ENCODE data around the gene ZNF771. TPM values are rescaled to one million over a fixed set of nuclear protein-coding genes. Genes with fewer than 3 reads are reported as not detected.
A peak's percentile ranks its signal among the peaks of the same experiment; 100 is the strongest.

The ZNF771 gene
- total RNA-seq, 4 donors from 2014 or later, result 7.4 to 28.1 (median 15.1) TPM

GRCh38 chr16:30428055-30428454 lies 20.6 kb downstream of the ZNF771 start:
- intact Hi-C loops (cut with DNase I; ENCODE audit: low total_unique reads), result no loop called here
- no peak overlapping the region for H3K4me3 ChIP-seq
- peak overlapping the region in 1 of 4 donors; percentile 89 for H3K27ac ChIP-seq
- in situ Hi-C loops (cut with MboI; ENCODE audit: low pct_ligation_motif_present in 1 of 4, low pct_unique_long_range_greater_than_20kb in 1 of 4, low sequenced_read_pairs in 3 of 4), result loop anchor here in 1 of 4 donors (25.0 kb wide), 1 partner anchor 134 kb away; the partner anchor contains the start of genes ZNF688 and ZNF764
- H3K27me3 ChIP-seq, result no peaks in the 10 kb centered on the region
- peaks cover 0 to 23% (median 17%) of the 10 kb centered on the region in 4 donors for H3K4me1 ChIP-seq
- WGBS, 2 donors (ENCODE audit: low coverage in 1 of 2), result 91 to 94% methylated on average over 4 of the region's 4 CpGs
- H3K36me3 ChIP-seq, result peaks cover 0 to 13% (median 5%) of the 10 kb centered on the region in 4 donors
- TF ChIP-seq CTCF (IDR thresholded peaks at IDR 0.05), result no peak
- no peak for TF ChIP-seq POLR2A (IDR thresholded peaks at IDR 0.05)
- no peak for TF ChIP-seq EP300 (IDR thresholded peaks at IDR 0.05; ENCODE audit: low read depth)
- TF ChIP-seq POLR2AphosphoS5 (IDR thresholded peaks at IDR 0.05), result no peak
- DNase-seq, result no peak
- no peaks in the 10 kb centered on the region for H3K9me3 ChIP-seq

GRCh38 chr16:30429418-30429677 lies 21.9 kb downstream of the ZNF771 start:
- Histone ChIP-seq H3K36me3 (no peaks in the 10 kb centered on the region), H3K9me3 (no peaks in the 10 kb centered on the region), H3K27me3 (no peaks in the 10 kb centered on the region), H3K4me3 (peak overlapping the region; percentile 51 to 70 (median 64)), H3K4me1 (peaks cover 0 to 23% (median 17%) of the 10 kb centered on the region in 4 donors), H3K27ac (peak overlapping the region; percentile 88 to 92 (median 90))
- in situ Hi-C loops (cut with MboI; ENCODE audit: low pct_ligation_motif_present in 1 of 4, low pct_unique_long_range_greater_than_20kb in 1 of 4, low sequenced_read_pairs in 3 of 4), result loop anchor here in 1 of 4 donors (25.0 kb wide), 1 partner anchor 133 kb away; the partner anchor contains the start of genes ZNF688 and ZNF764
- DNase-seq, result no peak
- WGBS, 2 donors (ENCODE audit: low coverage in 1 of 2), result 0 to 1% methylated on average over 2 to 10 of the region's 11 CpGs
- TF ChIP-seq POLR2AphosphoS5 (IDR thresholded peaks at IDR 0.05), result no peak
- no peak for TF ChIP-seq EP300 (IDR thresholded peaks at IDR 0.05; ENCODE audit: low read depth)
- no peak for TF ChIP-seq POLR2A (IDR thresholded peaks at IDR 0.05)
- no peak for TF ChIP-seq CTCF (IDR thresholded peaks at IDR 0.05)
- intact Hi-C loops (cut with DNase I; ENCODE audit: low total_unique reads), result no loop called here

GRCh38 chr16:30429678-30430427 lies 22.4 kb downstream of the ZNF771 start, which contains the start of gene DCTPP1:
TSS of gene DCTPP1 (minus strand) at chr16:30430030. CDS start at chr16:30429980, 50 bp downstream.
- Histone ChIP-seq H3K36me3 (no peaks in the 10 kb centered on the region), H3K9me3 (no peaks in the 10 kb centered on the region), H3K27ac (peak within 1 kb of the TSS; percentile 88 to 92 (median 90)), H3K27me3 (no peaks in the 10 kb centered on the region), H3K4me3 (peak within 1 kb of the TSS; percentile 51 to 70 (median 64)), H3K4me1 (peaks cover 0 to 23% (median 17%) of the 10 kb centered on the region in 4 donors)
- intact Hi-C loops (cut with DNase I; ENCODE audit: low total_unique reads) (no loop called here), in situ Hi-C loops (cut with MboI; ENCODE audit: low pct_ligation_motif_present in 1 of 4, low pct_unique_long_range_greater_than_20kb in 1 of 4, low sequenced_read_pairs in 3 of 4) (loop anchor here in 2 of 4 donors (10.0 to 25.0 kb wide), 3 partner anchors 95 to 175 kb away; partner anchors contain the start of genes ZNF688 (in 1 of the 2), ZNF764 (in 1 of the 2) and ZNF768 (in 1 of the 2))
- TF ChIP-seq EP300 (IDR thresholded peaks at IDR 0.05; ENCODE audit: low read depth) (no peak), CTCF (IDR thresholded peaks at IDR 0.05) (peak; percentile 60 to 96 (median 84)), POLR2AphosphoS5 (IDR thresholded peaks at IDR 0.05) (peak; percentile 40 to 78 (median 44)), POLR2A (IDR thresholded peaks at IDR 0.05) (peak; percentile 48)
- WGBS, 2 donors (ENCODE audit: low coverage in 1 of 2), result 1% methylated on average over 39 of the region's 49 CpGs; no CpG with 5 or more reads in 1 of the 2 donors
- DNase-seq, result peak; percentile 97

- no peak for DNase-seq
- peak overlapping the region; percentile 88 to 92 (median 90) for H3K27ac ChIP-seq
- H3K9me3 ChIP-seq, result no peaks in the 10 kb centered on the region
- 64 to 86% methylated on average over 4 to 19 of the region's 19 CpGs for WGBS, 2 donors (ENCODE audit: low coverage in 1 of 2)
- TF ChIP-seq CTCF (IDR thresholded peaks at IDR 0.05), result peak in 1 of 5 experiments; percentile 43
- no peak for TF ChIP-seq EP300 (IDR thresholded peaks at IDR 0.05; ENCODE audit: low read depth)
- peak overlapping the region in 3 of 4 donors; percentile 58 to 70 (median 69) for H3K4me3 ChIP-seq
- in situ Hi-C loops (cut with MboI; ENCODE audit: low pct_ligation_motif_present in 1 of 4, low pct_unique_long_range_greater_than_20kb in 1 of 4, low sequenced_read_pairs in 3 of 4), result loop anchor here in 2 of 4 donors (10.0 to 25.0 kb wide), 3 partner anchors 94 to 174 kb away; partner anchors contain the start of genes ZNF688 (in 1 of the 2), ZNF764 (in 1 of the 2) and ZNF768 (in 1 of the 2)
- no peaks in the 10 kb centered on the region for H3K36me3 ChIP-seq
- intact Hi-C loops (cut with DNase I; ENCODE audit: low total_unique reads), result no loop called here
- peaks cover 0 to 23% (median 17%) of the 10 kb centered on the region in 4 donors for H3K4me1 ChIP-seq
- no peaks in the 10 kb centered on the region for H3K27me3 ChIP-seq
Measured at GRCh38 chr16:30430428-30430970, 23.1 kb downstream of the ZNF771 start.

All from transverse colon (tissue), 4 donors.